ENCODE measurements around the gene WDR45B. TPM values are rescaled to one million over a fixed set of nuclear protein-coding genes. Genes with fewer than 3 reads are reported as not detected.

Gene WDR45B
- total RNA-seq, 1 experiment from 2014 or later, result 110 TPM

DNA sequence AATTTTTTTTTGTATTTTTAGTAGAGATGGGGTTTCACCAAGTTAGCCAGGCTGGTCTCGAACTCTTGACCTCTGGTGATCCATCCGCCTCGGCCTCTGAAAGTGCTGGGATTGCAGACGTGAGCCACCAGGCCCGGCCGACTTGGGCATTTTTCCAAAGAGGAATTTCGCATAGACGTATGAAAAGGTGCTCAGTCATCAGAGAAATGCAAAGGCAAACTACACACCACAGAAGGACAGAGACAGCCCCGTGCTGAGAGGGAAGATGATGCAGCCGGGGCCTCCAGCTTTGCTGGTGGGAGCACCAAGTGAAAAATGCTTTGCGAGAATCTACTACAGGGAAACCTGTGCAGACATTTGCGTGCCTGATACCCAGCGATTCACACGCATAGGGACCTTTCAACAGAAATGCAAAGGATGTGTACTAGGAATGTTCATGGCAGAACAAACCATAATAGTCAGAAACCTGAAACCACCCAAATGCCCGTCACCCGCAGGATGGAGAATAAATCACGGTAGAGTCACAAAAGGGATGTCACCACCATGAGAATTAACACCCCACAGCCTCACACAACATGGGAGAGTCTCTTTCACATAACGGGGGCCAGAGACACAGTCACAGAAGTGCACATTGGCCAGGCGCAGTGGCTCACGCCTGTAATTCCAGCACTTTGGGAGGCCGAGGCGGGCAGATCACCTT is 45.1 kb upstream of the WDR45B start:
- no peak overlapping the region for H3K27ac ChIP-seq (ENCODE audit: insufficient read length, low read depth, low read length)
- no peak overlapping the region for H2AFZ ChIP-seq (ENCODE audit: low read length)
- TF ChIP-seq CTCF (conservative IDR thresholded peaks at IDR 0.05), result no peak
- no peak overlapping the region for H3K4ac ChIP-seq (ENCODE audit: low read depth, low read length)
- Mint-ChIP-seq H3K4me1 (peaks cover 0 to 7% of the 10 kb centered on the region in 2 experiments; a peak in 1 of 4 replicates), H3K36me3 (ENCODE audit: insufficient read depth in 1 of 3, low read depth in 3 of 3) (peaks cover 0 to 8% (median 7%) of the 10 kb centered on the region in 3 experiments; a peak in 5 of 7 replicates), H3K4me3 (no peak overlapping the region), H3K27ac (no peak overlapping the region), H3K9me3 (peaks cover 13% of the 10 kb centered on the region in 2 experiments; a peak in 4 of 5 replicates), H3K27me3 (ENCODE audit: low read depth) (peaks cover 38% of the 10 kb centered on the region)
- no peak overlapping the region for H3K56ac ChIP-seq (ENCODE audit: insufficient read length, low read depth, low read length)
- H3K23ac ChIP-seq (ENCODE audit: insufficient read length, low read depth, low read length), result no peak overlapping the region
- H3K79me1 ChIP-seq (ENCODE audit: insufficient read depth, low read depth, low read length, poor library complexity, severe bottlenecking), result no peaks in the 10 kb centered on the region
- H3K9ac ChIP-seq (ENCODE audit: extremely low read depth, insufficient read length, low read length), result no peak overlapping the region
- no peak overlapping the region for H2AK5ac ChIP-seq (ENCODE audit: insufficient read length, low read length)
- no peak overlapping the region for H4K91ac ChIP-seq (ENCODE audit: insufficient read length, low read depth, low read length)
- H3K14ac ChIP-seq (ENCODE audit: insufficient read depth, low read length), result no peak overlapping the region
- H3K4me1 ChIP-seq (ENCODE audit: insufficient read depth, low read length), result no peaks in the 10 kb centered on the region
- H3K9me3 ChIP-seq (ENCODE audit: control insufficient read depth, low read depth, low read length), result no peaks in the 10 kb centered on the region
- no peak overlapping the region for H3T11ph ChIP-seq (ENCODE audit: low read length)
- WGBS (ENCODE audit: extremely low coverage, insufficient read length, low lambda C conversion rate), result no CpG with 5 or more reads among the region's 22 CpGs
- H4K5ac ChIP-seq (ENCODE audit: insufficient read length, low read depth, low read length), result no peak overlapping the region
- H2BK15ac ChIP-seq (ENCODE audit: low read depth, low read length), result no peak overlapping the region
- no peak overlapping the region for H2BK20ac ChIP-seq (ENCODE audit: low read depth, low read length, poor library complexity, severe bottlenecking)
- H2BK5ac ChIP-seq (ENCODE audit: insufficient read length, low read length), result no peak overlapping the region
- no peak overlapping the region for H3K18ac ChIP-seq (ENCODE audit: insufficient read length, low read depth, low read length)
- peaks cover 15% of the 10 kb centered on the region; the same call in 1 of the 2 replicates for H3K27me3 ChIP-seq (ENCODE audit: insufficient read depth, low read length)
- peaks cover 7% of the 10 kb centered on the region for H3K23me2 ChIP-seq (ENCODE audit: insufficient read length, low read depth, low read length, poor library complexity, severe bottlenecking)
- H3K79me2 ChIP-seq (ENCODE audit: insufficient read depth, low read length), result no peaks in the 10 kb centered on the region
- H4K8ac ChIP-seq (replicated peaks; ENCODE audit: insufficient read length, low read depth, low read length), result no peak overlapping the region
- no peak overlapping the region for H3K4me2 ChIP-seq (ENCODE audit: insufficient read depth, insufficient read length, low read length)
- H2BK12ac ChIP-seq (ENCODE audit: insufficient read length, low read depth, low read length), result no peak overlapping the region
- H2BK120ac ChIP-seq (ENCODE audit: low read depth, low read length, poor library complexity, severe bottlenecking), result no peak overlapping the region
- no peak for DNase-seq
- H4K20me1 ChIP-seq (ENCODE audit: control insufficient read depth, insufficient read depth, insufficient read length), result no peaks in the 10 kb centered on the region
